ENCODE data around the gene P2RY8. TPM values are rescaled to one million over a fixed set of nuclear protein-coding genes. Genes with fewer than 3 reads are reported as not detected.
"Not testable (repeated sequence)": the region's sequence is repeated elsewhere in the genome, so short reads cannot be mapped to it uniquely, and the experiment has no call there.

Gene P2RY8
- total RNA-seq, 1 donor from 2014 or later: under 0.01 TPM

GRCh38 chrX:1545776-1546408, 8.9 kb upstream of the P2RY8 start:
- no peak for DNase-seq (ENCODE audit: low spot score in 2 of 2)
- FAIRE-seq: no peak

- FAIRE-seq (no peak), DNase-seq (ENCODE audit: low spot score in 2 of 2) (no peak)
Observed at GRCh38 chrX:1542994-1543725, 6.2 kb upstream of the P2RY8 start.

DNA sequence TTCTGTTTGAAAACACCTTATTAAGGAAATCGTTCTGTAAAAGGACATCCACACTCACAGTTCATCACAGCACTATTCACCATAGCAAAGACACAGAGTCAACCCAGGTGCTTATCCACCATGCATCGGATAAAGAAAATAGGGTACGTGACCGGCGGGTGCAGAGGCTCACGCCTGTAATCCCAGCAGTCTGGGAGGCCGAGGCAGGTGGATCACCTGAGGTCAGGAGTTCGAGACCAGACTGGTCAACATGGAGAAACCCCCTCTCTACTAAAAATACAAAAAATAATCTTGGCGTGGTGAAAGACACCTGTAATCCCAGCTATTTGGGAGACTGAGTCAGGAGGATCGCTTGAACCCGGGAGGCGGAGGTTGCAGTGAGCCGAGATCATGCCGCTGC, 2.2 kb upstream of the P2RY8 start:
- not testable (repeated sequence) for FAIRE-seq; DNase-seq (ENCODE audit: low spot score in 2 of 2)

DNA sequence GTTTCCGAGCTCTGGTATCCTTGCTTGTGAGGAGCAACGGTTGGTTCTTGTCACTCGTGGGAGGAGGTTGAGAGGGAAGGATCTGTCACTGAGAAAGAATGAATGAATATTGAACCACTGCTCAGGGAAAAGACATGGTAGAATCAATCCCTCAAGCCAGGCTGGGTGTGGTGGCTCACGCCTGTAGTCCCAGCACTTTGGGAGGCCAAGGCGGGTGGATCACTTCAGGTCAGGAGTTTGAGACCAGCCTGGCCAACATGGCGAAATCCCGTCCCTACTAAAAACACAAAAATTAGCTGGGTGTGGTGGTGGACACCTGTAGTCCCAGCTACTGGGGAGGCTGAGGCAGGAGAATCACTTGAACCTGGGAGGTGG, 718 bp upstream of the P2RY8 start:
- FAIRE-seq; DNase-seq (ENCODE audit: low spot score in 2 of 2): not testable (repeated sequence)

DNA sequence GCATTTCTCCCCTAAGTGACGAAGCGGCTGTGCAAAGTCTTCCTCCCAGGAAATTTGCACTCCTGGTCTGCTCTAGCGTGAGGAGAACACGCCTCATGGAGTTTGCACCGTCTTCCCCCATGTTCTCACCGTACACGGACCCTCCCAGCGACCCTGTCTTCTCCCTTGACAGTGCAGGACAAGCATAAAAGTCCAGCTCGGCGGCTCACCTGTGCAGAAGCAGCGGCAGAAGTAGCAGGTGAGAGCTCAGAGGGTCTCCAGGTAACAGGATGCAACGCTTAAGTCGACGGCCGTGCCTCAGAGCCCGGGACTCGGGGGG, 314 bp downstream of the P2RY8 start:
- DNase-seq (ENCODE audit: low spot score in 2 of 2) (no peak), FAIRE-seq (no peak)

GRCh38 chrX:1535241-1536041, 1.5 kb downstream of the P2RY8 start:
- FAIRE-seq (no peak), DNase-seq (ENCODE audit: low spot score in 2 of 2) (no peak)

GRCh38 chrX:1534301-1535168, 2.5 kb downstream of the P2RY8 start:
- FAIRE-seq: no peak

DNA sequence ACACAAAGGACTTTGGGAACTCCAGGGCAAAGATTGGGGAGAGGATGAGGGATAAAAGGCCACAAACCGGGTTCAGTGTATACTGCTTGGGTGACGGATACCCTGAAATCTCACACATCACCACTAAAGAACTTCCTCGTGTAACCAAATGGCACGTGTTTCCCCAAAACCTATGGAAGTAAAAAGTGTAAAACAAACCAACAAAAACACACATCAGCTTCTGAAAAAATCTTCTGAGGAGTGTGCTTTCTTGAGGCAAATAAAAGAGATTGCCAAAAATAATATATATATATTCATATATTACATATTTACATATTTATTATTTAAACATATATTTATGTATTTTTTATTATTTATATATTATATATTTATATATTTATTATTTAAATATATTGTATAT, 3.9 kb downstream of the P2RY8 start:
- DNase-seq (ENCODE audit: low spot score in 2 of 2) (no peak), FAIRE-seq (no peak)

More at GRCh38 chrX:1534301-1535168, 2.5 kb downstream of the P2RY8 start:
- no peak for DNase-seq (ENCODE audit: low spot score in 2 of 2)

DNA sequence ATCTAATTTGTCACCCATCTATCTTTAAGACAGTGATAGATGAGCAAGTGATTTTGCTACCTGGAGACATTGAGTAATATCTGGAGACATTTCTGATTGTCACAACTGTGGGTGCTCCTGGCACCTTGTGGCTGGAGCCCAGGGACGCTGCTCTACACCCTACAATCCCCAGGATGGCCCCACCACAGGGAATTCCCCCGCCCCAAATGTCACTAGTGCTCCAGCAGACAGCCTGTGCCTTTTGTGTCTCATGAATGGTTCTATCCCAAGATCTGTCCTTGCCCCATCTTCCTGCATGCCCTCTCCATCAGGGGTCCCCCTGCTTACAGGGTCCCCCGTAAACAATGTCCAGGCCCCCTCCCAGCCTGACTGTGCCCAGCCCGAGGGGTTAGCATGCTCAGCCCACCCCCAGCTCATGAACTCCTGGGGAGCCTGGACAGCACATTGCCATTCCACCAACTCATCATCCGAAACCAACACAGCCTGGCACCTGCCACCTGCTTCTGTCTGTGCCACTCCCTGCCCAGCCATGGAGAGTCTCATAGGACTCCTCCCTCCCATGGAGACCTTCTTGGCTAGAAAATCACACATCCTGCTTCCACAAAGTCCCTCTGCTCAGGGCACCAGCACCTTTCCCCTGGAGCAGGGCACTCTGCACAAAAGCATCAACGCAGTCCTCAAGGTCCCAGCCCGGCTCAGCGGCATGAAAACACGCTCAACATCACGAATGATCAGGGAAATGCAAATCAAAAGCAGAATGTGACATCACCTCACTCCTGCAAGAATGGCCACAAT, 5.7 kb downstream of the P2RY8 start:
- DNase-seq (ENCODE audit: low spot score in 2 of 2): no peak
- no peak for FAIRE-seq

GRCh38 chrX:1529756-1530155, 7.2 kb downstream of the P2RY8 start:
- FAIRE-seq (no peak), DNase-seq (ENCODE audit: low spot score in 2 of 2) (no peak)

DNA sequence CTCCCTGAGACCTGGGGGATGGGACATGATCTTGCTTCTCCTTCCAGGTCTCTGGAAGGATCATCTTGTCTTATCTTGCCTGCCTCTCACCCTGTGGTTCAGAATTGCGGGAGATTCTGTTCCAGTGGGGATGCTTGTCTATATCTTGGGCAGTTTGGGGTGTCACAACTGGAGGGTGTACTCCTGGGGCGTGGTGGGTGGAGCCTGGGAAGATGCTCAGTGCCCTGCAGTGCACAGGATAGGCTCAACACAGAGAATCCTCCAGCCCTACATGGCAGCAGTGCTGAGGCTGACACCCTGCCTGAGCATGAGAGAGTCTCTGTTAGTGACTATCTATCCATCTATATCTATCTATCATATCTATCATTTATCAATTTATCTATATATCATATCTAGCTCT, 7.7 kb downstream of the P2RY8 start:
- no peak for DNase-seq (ENCODE audit: low spot score in 2 of 2)
- no peak for FAIRE-seq

- FAIRE-seq (no peak), DNase-seq (ENCODE audit: low spot score in 2 of 2) (no peak)
Observed at GRCh38 chrX:1528884-1529203, 8.1 kb downstream of the P2RY8 start.

GRCh38 chrX:1528186-1528883, 8.7 kb downstream of the P2RY8 start:
- no peak for FAIRE-seq
- DNase-seq (ENCODE audit: low spot score in 2 of 2): no peak

DNA sequence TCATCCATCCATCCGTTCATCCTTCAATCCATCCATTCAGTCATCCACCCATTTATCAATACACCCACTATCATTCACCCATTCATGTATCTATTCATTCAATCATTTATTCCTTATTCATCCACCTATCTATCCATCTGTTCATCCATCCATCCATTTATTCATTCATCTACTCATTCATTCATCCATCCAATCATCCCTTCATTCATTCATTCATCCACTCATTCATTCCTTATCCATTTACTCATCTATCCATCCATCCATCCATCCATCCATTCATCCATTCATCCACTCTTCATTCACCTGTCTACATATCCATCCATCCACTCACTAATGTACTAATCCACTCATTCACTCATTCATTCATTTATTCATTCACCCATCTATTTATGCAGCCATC, 9.5 kb downstream of the P2RY8 start:
- DNase-seq (ENCODE audit: low spot score in 2 of 2) (no peak), FAIRE-seq (no peak)

- DNase-seq (ENCODE audit: low spot score in 2 of 2) (no peak), FAIRE-seq (no peak)
Observed at GRCh38 chrX:1526565-1526964, 10.4 kb downstream of the P2RY8 start.

DNA sequence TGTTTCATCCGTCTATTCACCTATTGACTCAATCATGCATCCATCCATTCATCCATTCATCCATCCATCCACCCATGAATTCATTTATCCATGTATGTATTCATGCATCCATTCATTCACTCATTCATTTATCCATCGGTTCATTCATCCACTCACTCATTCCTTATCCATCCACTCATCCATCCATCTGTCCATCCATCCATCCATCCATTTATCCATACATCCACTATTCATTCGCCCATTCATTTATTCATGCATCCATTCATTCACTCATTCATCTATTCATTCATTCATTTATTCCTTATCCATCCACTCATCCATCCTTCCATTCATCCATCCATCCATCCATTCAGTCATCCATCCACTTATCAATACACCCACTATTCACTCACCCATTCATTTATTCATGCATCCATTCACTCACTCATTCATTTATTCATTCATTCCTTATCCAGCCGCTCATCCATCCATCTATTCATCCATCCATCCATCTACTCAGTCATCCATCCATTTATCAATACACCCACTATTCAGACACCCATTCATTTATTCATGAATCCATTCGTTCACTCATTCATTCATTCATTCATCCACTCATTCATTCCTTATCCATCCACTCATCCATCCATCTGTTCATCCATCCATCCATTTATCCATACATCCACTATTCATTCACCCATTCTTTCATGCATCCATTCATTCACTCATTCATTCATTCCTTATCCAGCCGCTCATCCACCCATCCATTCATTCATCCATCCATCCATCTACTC, 11.2 kb downstream of the P2RY8 start:
- FAIRE-seq: no peak
- DNase-seq (ENCODE audit: low spot score in 2 of 2): no peak

DNA sequence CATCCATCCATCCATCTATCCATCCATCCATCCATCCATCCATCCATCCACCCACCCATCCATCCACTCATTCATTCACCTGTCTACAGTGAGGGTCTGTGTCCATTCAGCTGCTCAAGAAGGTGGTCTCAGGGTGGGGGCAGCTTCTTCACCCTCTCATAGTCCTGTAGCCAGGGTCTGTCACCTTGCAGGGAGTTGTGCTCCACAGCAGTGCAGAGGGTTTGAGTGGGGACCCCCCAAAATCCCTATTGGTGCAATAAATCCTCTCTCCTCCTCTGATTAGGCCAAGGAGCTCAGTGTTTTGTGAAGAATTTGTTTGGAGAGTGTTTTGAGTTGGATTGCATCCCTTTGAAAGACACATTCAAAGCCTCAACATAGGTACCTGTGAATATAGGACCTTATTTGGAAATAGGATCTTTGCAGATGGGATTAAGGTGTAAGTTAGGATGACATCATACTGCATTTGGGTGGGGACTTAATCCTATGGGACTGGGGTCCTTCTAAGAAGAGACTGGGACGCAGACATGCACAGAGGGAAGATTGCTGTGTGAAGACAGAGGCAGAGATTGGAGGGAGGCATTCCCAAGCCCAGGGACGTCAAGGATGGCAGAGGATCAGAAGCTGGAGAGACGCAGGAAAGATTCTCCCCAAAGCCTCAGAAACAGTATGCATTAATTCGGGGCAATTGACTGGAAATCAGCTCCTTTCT, 12.0 kb downstream of the P2RY8 start:
- FAIRE-seq (no peak), DNase-seq (ENCODE audit: low spot score in 2 of 2) (no peak)

- FAIRE-seq; DNase-seq (ENCODE audit: low spot score in 2 of 2): not testable (repeated sequence)
Observed at GRCh38 chrX:1522905-1523304, 14.1 kb downstream of the P2RY8 start.
